Calu3 (cell line): Measurements from ENCODE around the gene MAGI1. TPM values are rescaled to one million over a fixed set of nuclear protein-coding genes. Genes with fewer than 3 reads are reported as not detected.

Source experiments
- BruUV-seq: library from RNA; stranded (reverse); fragments of 400-500 nt; replicated peaks from 2 replicates; lab custom pipeline; 2021; lab: Mats Ljungman, UMichigan
- CTCF ChIA-PET: fragments of 300-600 bp; sonication (Branson Sonifier 250); formaldehyde crosslinking; loops from one replicate; lab custom pipeline; 2022; ENCODE audit warnings: antibody characterized with exemption; lab: Charles Lee
- DNase-seq: peaks from one replicate; pipeline ENCODE4 v3.0.0; 2022
- H3K27ac Mint-ChIP-seq: one replicate; pipeline ENCODE4 v1.8.0; 2022; ENCODE audit warnings: mixed read lengths; ENCODE audit not compliant: unreplicated experiment
- H3K27me3 Mint-ChIP-seq: one replicate; pipeline ENCODE4 v1.8.0; 2022; ENCODE audit warnings: mixed read lengths; ENCODE audit not compliant: unreplicated experiment
- H3K36me3 Mint-ChIP-seq: one replicate; pipeline ENCODE4 v1.8.0; 2022; ENCODE audit warnings: mild to moderate bottlenecking, moderate library complexity, mixed read lengths; ENCODE audit not compliant: insufficient read depth, unreplicated experiment
- H3K4me1 Mint-ChIP-seq: one replicate; pipeline ENCODE4 v1.8.0; 2022; ENCODE audit warnings: mild to moderate bottlenecking, low read depth, mixed read lengths; ENCODE audit not compliant: unreplicated experiment
- H3K4me3 Mint-ChIP-seq: one replicate; pipeline ENCODE4 v1.8.0; 2022; ENCODE audit warnings: mild to moderate bottlenecking, low read depth, moderate library complexity, mixed read lengths; ENCODE audit not compliant: unreplicated experiment
- H3K9me3 Mint-ChIP-seq: one replicate; pipeline ENCODE4 v1.8.0; 2022; ENCODE audit warnings: low read depth, mixed read lengths; ENCODE audit not compliant: unreplicated experiment
- CTCF ChIP-seq: fragments of 200-600 bp; IDR thresholded peaks from one replicate; pipeline ENCODE4 v1.8.0; 2022; ENCODE audit warnings: antibody characterized with exemption; ENCODE audit not compliant: unreplicated experiment
- intact Hi-C: fragments of 100-400 bp; cut with micrococcal nuclease; formaldehyde crosslinking; loops from one replicate; pipeline ENCODE4 v1.10.0; 2022; ENCODE audit not compliant: unreplicated experiment
- total RNA-seq: library from RNA; stranded (reverse); gene quantifications from 2 replicates; pipeline ENCODE4 v1.2.3, GENCODE V29; 2022

The MAGI1 gene
- total RNA-seq, 1 experiment from 2014 or later = 76.4 TPM

DNA sequence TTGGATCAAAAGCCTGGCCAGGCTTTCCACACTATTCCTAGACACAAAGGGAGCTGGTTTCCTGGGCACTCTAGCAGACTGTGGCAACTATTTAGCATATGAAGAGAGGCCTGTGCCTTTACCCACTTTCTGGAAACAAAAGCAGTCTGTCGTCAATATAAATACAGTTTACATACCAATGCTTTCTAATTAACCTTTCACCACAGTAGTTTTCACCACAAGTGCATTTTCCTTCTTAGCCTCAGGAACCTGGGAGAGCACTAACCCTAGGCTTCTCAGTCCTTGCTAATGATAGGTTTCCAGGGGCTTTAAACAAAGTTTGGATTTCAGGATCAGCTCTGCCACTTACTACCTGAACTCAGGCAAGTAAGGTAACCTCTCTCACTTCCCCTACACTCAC is 499.1 kb downstream of the MAGI1 start:
- BruUV-seq = no TSS peak
- no peaks in the 10 kb centered on the region for H3K36me3 Mint-ChIP-seq
- CTCF ChIA-PET = no interaction called here
- no peak for TF ChIP-seq CTCF
- H3K27me3 Mint-ChIP-seq = no peaks in the 10 kb centered on the region
- peaks cover 7% of the 10 kb centered on the region for H3K4me1 Mint-ChIP-seq
- no peak for DNase-seq
- H3K9me3 Mint-ChIP-seq = no peaks in the 10 kb centered on the region
- no peak overlapping the region for H3K4me3 Mint-ChIP-seq
- no peak overlapping the region for H3K27ac Mint-ChIP-seq
- intact Hi-C loops = no loop called here

GRCh38 chr3:65538101-65538500 is 500.6 kb downstream of the MAGI1 start:
- CTCF ChIA-PET = no interaction called here
- BruUV-seq = no TSS peak
- no peak for TF ChIP-seq CTCF
- H3K4me1 Mint-ChIP-seq = no peaks in the 10 kb centered on the region
- H3K4me3 Mint-ChIP-seq = no peak overlapping the region
- intact Hi-C loops = no loop called here
- no peak overlapping the region for H3K27ac Mint-ChIP-seq
- H3K9me3 Mint-ChIP-seq = no peaks in the 10 kb centered on the region
- no peak for DNase-seq
- no peaks in the 10 kb centered on the region for H3K36me3 Mint-ChIP-seq
- H3K27me3 Mint-ChIP-seq = no peaks in the 10 kb centered on the region

- CTCF ChIA-PET = no interaction called here
- Mint-ChIP-seq H3K4me1 (no peaks in the 10 kb centered on the region), H3K4me3 (no peak overlapping the region), H3K36me3 (no peaks in the 10 kb centered on the region), H3K27ac (no peak overlapping the region), H3K27me3 (no peaks in the 10 kb centered on the region), H3K9me3 (no peaks in the 10 kb centered on the region)
- intact Hi-C loops = no loop called here
- no peak for DNase-seq
- TF ChIP-seq CTCF = no peak
- no TSS peak for BruUV-seq
These were observed 501.6 kb downstream of the MAGI1 start for GRCh38 chr3:65537109-65537508.

- CTCF ChIA-PET = interaction anchor here (1.1 kb wide), 1 partner anchor 35 kb away, joined by 5 read pairs; no protein-coding TSS in a partner anchor
- Mint-ChIP-seq H3K36me3 (no peaks in the 10 kb centered on the region), H3K4me3 (no peak overlapping the region), H3K27me3 (no peaks in the 10 kb centered on the region), H3K27ac (no peak overlapping the region), H3K4me1 (no peaks in the 10 kb centered on the region), H3K9me3 (no peaks in the 10 kb centered on the region)
- intact Hi-C loops = no loop called here
- no TSS peak for BruUV-seq
- TF ChIP-seq CTCF = no peak
- no peak for DNase-seq
These were observed 503.5 kb downstream of the MAGI1 start for GRCh38 chr3:65535260-65535659.
